ENCODE measurements around the gene VWC2L. TPM values are rescaled to one million over a fixed set of nuclear protein-coding genes. Genes with fewer than 3 reads are reported as not detected.

Gene VWC2L
- total RNA-seq, 3 donors from 2014 or later, result not detected

DNA sequence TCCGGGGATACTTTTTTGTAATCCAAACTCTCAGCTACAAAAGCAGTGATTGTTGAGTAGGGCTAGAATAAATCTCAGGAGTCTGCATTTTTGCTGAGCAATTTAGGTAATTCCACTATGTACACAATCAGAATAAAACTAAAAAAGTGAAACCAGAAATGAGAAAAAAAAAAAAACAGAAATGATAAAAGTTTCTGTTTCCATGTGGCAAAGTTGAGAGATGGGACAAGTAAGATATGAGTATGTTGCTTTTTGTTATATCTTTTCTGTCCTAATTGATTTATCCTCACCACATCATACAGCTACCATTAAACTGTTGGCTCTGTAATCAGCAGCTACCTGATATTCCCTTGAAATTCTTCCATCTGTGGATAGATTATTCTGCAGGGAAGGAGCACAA is 92.7 kb downstream of the VWC2L start:
- TF ChIP-seq, protein P1, sequence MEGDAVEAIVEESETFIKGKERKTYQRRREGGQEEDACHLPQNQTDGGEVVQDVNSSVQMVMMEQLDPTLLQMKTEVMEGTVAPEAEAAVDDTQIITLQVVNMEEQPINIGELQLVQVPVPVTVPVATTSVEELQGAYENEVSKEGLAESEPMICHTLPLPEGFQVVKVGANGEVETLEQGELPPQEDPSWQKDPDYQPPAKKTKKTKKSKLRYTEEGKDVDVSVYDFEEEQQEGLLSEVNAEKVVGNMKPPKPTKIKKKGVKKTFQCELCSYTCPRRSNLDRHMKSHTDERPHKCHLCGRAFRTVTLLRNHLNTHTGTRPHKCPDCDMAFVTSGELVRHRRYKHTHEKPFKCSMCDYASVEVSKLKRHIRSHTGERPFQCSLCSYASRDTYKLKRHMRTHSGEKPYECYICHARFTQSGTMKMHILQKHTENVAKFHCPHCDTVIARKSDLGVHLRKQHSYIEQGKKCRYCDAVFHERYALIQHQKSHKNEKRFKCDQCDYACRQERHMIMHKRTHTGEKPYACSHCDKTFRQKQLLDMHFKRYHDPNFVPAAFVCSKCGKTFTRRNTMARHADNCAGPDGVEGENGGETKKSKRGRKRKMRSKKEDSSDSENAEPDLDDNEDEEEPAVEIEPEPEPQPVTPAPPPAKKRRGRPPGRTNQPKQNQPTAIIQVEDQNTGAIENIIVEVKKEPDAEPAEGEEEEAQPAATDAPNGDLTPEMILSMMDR (IDR thresholded peaks at IDR 0.05), result no peak
- ATAC-seq, result no peak
- H3K36me3 ChIP-seq (ENCODE audit: low read depth), result no peaks in the 10 kb centered on the region
- DNase-seq, result no peak
- no peaks in the 10 kb centered on the region for H3K9me3 ChIP-seq
- intact Hi-C loops (cut with DNase I, micrococcal nuclease), result no loop called here
- no peaks in the 10 kb centered on the region for H3K4me1 ChIP-seq (ENCODE audit: low read depth)
- no peak overlapping the region for H3K4me3 ChIP-seq

DNA sequence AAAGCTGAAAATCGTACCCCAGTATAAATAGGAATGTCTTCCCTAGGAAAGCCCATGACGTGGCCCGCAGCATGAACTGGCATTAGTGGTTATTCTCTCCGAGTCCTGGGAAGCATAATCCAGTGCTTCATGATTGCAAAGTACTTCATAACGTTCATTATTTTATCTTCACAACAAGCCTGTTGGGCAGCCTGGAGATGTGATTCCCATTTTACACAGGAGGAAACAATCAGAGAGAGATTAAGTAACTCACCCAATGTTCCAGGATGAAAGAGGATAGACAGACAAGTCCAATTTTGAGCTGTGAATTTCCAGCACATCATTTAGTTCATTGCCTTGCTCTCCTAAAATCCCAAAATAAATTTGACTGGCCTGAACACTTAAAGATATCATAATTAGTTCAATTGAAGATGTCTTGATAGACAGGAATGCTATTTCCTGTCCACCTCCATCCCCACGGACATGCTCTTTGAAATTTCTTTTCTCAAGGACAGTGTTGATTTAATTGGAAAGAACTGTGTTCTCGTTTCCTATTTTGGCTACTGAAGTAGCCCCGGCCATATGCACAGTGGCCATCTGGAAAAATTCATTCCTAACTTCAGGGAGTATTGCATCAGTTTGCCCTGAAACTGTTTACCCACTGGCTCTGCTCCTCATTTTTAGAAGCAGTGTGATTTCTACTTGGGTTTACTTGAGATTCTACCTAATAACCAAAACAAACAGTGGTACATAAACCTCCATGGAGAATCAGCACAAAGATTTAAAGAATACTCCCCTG is 93.9 kb downstream of the VWC2L start:
- no peak for ATAC-seq
- Histone ChIP-seq H3K4me1 (ENCODE audit: low read depth) (no peaks in the 10 kb centered on the region), H3K4me3 (no peak overlapping the region)

DNA sequence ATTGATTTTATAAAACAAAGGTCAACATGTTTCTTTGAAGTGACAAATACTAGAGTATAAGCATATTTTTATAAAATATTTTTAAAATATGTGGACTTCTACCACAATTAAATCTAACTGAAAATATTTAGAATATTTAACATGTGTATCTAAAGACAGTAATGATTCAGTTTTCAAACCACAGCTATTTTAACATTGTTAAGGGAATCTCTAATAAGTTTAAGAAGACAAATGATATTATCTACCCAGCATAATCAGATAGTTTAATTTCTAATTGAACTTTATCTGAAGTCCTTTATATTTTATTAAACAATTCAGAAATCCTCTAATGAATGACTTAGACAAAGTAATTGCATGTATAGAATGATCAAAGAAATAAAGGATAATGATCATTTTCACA is 96.2 kb downstream of the VWC2L start:
- DNase-seq, result no peak
- Histone ChIP-seq H3K4me3 (no peak overlapping the region), H3K4me1 (ENCODE audit: low read depth) (no peaks in the 10 kb centered on the region), H3K9me3 (no peaks in the 10 kb centered on the region), H3K36me3 (ENCODE audit: low read depth) (no peaks in the 10 kb centered on the region)
- no peak for ATAC-seq
- intact Hi-C loops (cut with DNase I, micrococcal nuclease), result no loop called here
- TF ChIP-seq, protein P1 (IDR thresholded peaks at IDR 0.05), result no peak

More for the DNA sequence above, 93.9 kb downstream of the VWC2L start:
- no peaks in the 10 kb centered on the region for H3K9me3 ChIP-seq
- DNase-seq, result no peak
- TF ChIP-seq, protein P1 (IDR thresholded peaks at IDR 0.05), result no peak
- H3K36me3 ChIP-seq (ENCODE audit: low read depth), result no peaks in the 10 kb centered on the region
- intact Hi-C loops (cut with DNase I, micrococcal nuclease), result no loop called here

DNA sequence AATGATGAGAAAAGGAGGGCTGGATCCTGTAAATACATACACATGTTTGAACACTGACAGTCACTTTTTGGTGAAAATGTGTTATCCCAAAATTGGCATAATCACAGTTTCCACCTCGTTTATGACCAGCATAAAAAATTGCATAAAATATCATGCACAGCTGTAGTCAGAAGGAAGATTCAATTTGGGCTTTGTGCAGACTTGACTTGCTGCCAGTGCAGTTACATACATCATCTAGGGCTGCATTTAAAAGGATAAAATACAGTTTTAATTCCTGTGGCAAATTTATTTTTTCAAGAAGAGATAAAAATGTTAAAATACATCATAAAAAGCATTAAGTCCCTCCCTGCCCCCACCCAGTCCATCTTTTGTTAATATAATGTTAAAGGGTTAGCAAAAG is 103.8 kb downstream of the VWC2L start:
- H3K36me3 ChIP-seq (ENCODE audit: low read depth), result no peaks in the 10 kb centered on the region
- H3K4me1 ChIP-seq (ENCODE audit: low read depth), result no peaks in the 10 kb centered on the region
- DNase-seq (no peak), ATAC-seq (no peak)
- no peaks in the 10 kb centered on the region for H3K9me3 ChIP-seq
- no peak overlapping the region for H3K4me3 ChIP-seq
- TF ChIP-seq, protein P1 (IDR thresholded peaks at IDR 0.05), result no peak
- intact Hi-C loops (cut with DNase I, micrococcal nuclease), result no loop called here

DNA sequence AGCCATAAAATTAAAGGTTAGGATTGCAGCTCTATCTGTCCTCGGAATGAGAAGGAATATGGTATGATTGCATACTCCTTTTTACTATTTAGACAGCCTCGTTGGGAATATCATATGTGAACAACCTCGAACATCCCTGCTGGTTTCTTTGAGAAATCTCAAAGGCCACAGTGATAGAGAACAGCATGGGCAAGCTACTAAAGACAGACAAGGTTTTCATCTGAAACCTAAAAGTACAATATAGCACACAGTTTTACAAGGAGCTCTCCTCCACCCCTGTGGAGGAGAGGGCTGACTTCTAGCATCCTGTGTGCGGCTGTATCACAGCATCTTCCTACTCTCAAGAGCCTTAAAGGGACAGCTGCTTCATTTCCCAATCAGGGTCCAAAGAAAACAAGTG is 104.3 kb downstream of the VWC2L start:
- intact Hi-C loops (cut with DNase I, micrococcal nuclease), result no loop called here
- no peak for DNase-seq
- TF ChIP-seq, protein P1 (IDR thresholded peaks at IDR 0.05), result no peak
- no peak for ATAC-seq
- no peaks in the 10 kb centered on the region for H3K4me1 ChIP-seq (ENCODE audit: low read depth)
- no peaks in the 10 kb centered on the region for H3K9me3 ChIP-seq
- no peak overlapping the region for H3K4me3 ChIP-seq
- no peaks in the 10 kb centered on the region for H3K36me3 ChIP-seq (ENCODE audit: low read depth)

All from mucosa of descending colon (tissue), 3 donors.